Lung (tissue), 12 donors: ENCODE measurements around the gene TM2D1. TPM values are rescaled to one million over a fixed set of nuclear protein-coding genes. Genes with fewer than 3 reads are reported as not detected.

ENCODE experiments used
- ATAC-seq: fragments of 200-7000 bp; cut with Tn5 transposase; one replicate; pipeline ENCODE4 v1.9.1; 2020; ENCODE audit warnings: moderate number of reproducible peaks; ENCODE audit not compliant: insufficient read depth, low FRiP score
- DNase-seq, 3 donors: peaks; one replicate each; pipeline ENCODE4 v3.0.0-alpha.2; 2013 to 2017
- H3K27ac ChIP-seq, 2 donors: one replicate each; pipeline ENCODE4 v1.5.1; 2013; ENCODE audit warnings: mild to moderate bottlenecking in 2 of 2, moderate library complexity in 2 of 2, control low read depth in 1 of 2, inconsistent platforms in 1 of 2, low read depth in 1 of 2, low read length in 1 of 2
- H3K27me3 ChIP-seq, 3 donors: one replicate each; pipeline ENCODE4 v1.5.1; 2013; ENCODE audit warnings: low read length in 2 of 3; ENCODE audit not compliant: control insufficient read depth in 3 of 3, insufficient read depth in 3 of 3
- H3K36me3 ChIP-seq, 4 donors: one replicate each; pipeline ENCODE4 v1.5.1; 2013; ENCODE audit warnings: low read length in 4 of 4, mild to moderate bottlenecking in 1 of 4, moderate library complexity in 1 of 4; ENCODE audit not compliant: control insufficient read depth in 4 of 4, insufficient read depth in 4 of 4
- H3K4me1 ChIP-seq, 5 donors: one replicate each; pipeline ENCODE4 v1.5.1; 2013; ENCODE audit warnings: low read length in 5 of 5, mild to moderate bottlenecking in 2 of 5, moderate library complexity in 1 of 5; ENCODE audit not compliant: control insufficient read depth in 5 of 5, insufficient read depth in 5 of 5
- H3K4me3 ChIP-seq: one replicate; pipeline ENCODE4 v1.5.1; 2013; ENCODE audit warnings: mild to moderate bottlenecking, control low read depth, moderate library complexity
- H3K9ac ChIP-seq, 2 donors: one replicate each; pipeline ENCODE4 v1.5.1; 2013; ENCODE audit warnings: low read length in 2 of 2, control low read depth in 1 of 2; ENCODE audit not compliant: insufficient read depth in 1 of 2
- H3K9me3 ChIP-seq, 4 donors: one replicate each; pipeline ENCODE4 v1.5.1; 2013; ENCODE audit warnings: low read length in 3 of 4, mild to moderate bottlenecking in 1 of 4, moderate library complexity in 1 of 4; ENCODE audit not compliant: control insufficient read depth in 4 of 4, insufficient read depth in 3 of 4
- WGBS, 2 donors: extraction: QIAGEN DNeasy Blood & Tissue Kit; methylation state at CpG; one replicate each; pipeline ENCODE4 v1.1.7; 2013; 5-methylcytosine and 5-hydroxymethylcytosine counted together
- polyA plus RNA-seq, 2 donors: library from polyadenylated mRNA; stranded (reverse); fragments of 200-250 nt; gene quantifications; one replicate each; pipeline ENCODE4 v1.2.1, GENCODE V29; 2013
- total RNA-seq, 2 donors: library from RNA; depleted of rRNA in 1 of 2; stranded (reverse); fragments of >200 nt in 1 of 2; gene quantifications; one replicate each; pipeline ENCODE4 v1.2.1, GENCODE V29; 2014 to 2021
- TF ChIP-seq, protein P1 (sequence below): IDR thresholded peaks from 2 replicates; pipeline ENCODE4 v1.5.1; 2012; ENCODE audit warnings: mild to moderate bottlenecking; ENCODE audit errors: control extremely low read depth, extremely low read depth
- donor health status: control.
- donor health status: control.
- donor health status: Bipolar disorder and iron deficiency.
- donor health status: healthy.
- donor health status: DM: yes; HTN: yes; CAD: no.

TM2D1 gene
- total and polyA plus RNA-seq, 4 donors, result 15.8 to 94.3 (median 33.7) TPM

DNA sequence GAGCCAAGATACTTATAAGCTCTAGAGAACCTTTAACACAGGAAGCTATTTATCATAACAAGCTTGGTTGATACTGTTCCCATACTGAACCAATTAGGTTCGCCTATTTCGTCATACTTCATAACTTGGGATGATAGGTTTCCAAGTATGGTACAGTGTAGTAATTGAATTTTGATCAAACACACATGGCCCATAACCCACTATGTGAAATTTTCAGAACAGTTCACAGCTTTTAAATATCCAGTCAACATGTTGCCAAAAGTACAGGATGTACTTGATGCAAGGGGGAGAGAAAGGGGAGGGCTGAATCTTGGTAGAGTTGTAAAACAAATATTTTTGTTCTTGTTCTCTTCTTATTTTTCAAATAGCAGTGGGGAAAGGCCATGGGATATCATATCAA is 86.6 kb downstream of the TM2D1 start:
- H3K4me3 ChIP-seq, result no peak overlapping the region
- TF ChIP-seq, protein P1, sequence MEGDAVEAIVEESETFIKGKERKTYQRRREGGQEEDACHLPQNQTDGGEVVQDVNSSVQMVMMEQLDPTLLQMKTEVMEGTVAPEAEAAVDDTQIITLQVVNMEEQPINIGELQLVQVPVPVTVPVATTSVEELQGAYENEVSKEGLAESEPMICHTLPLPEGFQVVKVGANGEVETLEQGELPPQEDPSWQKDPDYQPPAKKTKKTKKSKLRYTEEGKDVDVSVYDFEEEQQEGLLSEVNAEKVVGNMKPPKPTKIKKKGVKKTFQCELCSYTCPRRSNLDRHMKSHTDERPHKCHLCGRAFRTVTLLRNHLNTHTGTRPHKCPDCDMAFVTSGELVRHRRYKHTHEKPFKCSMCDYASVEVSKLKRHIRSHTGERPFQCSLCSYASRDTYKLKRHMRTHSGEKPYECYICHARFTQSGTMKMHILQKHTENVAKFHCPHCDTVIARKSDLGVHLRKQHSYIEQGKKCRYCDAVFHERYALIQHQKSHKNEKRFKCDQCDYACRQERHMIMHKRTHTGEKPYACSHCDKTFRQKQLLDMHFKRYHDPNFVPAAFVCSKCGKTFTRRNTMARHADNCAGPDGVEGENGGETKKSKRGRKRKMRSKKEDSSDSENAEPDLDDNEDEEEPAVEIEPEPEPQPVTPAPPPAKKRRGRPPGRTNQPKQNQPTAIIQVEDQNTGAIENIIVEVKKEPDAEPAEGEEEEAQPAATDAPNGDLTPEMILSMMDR, result no peak
- peaks cover 0 to 23% (median 2%) of the 10 kb centered on the region in 5 donors for H3K4me1 ChIP-seq
- WGBS, 2 donors, result 70 to 71% methylated on average over 2 of the region's 2 CpGs
- no peaks in the 10 kb centered on the region for H3K9me3 ChIP-seq
- DNase-seq (peak in 2 of 3 donors; percentile 82 to 92), ATAC-seq (no peak)
- H3K9ac ChIP-seq, result no peak overlapping the region
- H3K36me3 ChIP-seq, result no peaks in the 10 kb centered on the region
- no peaks in the 10 kb centered on the region for H3K27me3 ChIP-seq
- no peak overlapping the region for H3K27ac ChIP-seq

DNA sequence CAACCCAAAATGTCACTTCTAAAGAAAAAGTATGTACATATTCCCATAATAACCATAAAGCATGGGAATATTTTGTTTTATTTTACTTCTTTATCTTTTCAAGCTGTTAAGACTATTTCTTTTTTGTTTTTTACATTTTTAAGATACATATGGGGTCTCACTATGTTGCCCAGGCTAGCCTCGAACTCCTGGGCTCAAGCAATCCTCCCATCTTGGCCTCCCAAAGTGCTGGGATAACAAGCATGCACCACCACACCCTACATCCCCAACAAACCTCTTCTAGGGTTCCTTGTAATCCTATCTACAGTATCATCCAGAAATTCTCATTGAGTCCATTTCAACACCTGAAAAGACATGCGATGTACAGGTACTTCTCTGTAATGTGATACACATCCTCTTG is 87.5 kb downstream of the TM2D1 start:
- Histone ChIP-seq H3K9me3 (no peaks in the 10 kb centered on the region), H3K36me3 (no peaks in the 10 kb centered on the region), H3K9ac (no peak overlapping the region), H3K4me1 (peaks cover 0 to 23% (median 2%) of the 10 kb centered on the region in 5 donors), H3K27me3 (no peaks in the 10 kb centered on the region), H3K27ac (peak overlapping the region in 1 of 2 donors; percentile 6), H3K4me3 (no peak overlapping the region)
- WGBS, 2 donors, result 91 to 95% methylated on average over 2 of the region's 2 CpGs
- DNase-seq (no peak), ATAC-seq (no peak)
- TF ChIP-seq, protein P1, result no peak

DNA sequence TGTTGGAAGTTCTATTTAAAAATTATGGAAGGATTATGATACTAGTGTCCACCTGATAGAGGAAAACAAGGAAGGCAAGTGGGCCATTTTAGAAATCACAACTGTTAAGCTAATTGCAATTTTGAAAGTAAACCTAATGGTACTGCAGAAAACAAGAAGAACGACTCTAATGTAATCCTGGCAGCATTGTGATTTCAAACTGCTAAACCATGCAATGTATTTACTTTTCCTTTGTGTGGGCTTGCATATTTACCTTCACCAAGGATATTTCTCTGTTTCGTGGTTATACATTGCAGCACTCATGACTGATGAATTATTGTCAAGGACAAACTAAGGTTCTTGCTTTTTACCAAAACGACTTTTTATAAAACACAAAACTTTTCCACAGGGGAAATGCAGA is 88.1 kb downstream of the TM2D1 start:
- TF ChIP-seq, protein P1, result no peak
- H3K27ac ChIP-seq, result no peak overlapping the region

DNA sequence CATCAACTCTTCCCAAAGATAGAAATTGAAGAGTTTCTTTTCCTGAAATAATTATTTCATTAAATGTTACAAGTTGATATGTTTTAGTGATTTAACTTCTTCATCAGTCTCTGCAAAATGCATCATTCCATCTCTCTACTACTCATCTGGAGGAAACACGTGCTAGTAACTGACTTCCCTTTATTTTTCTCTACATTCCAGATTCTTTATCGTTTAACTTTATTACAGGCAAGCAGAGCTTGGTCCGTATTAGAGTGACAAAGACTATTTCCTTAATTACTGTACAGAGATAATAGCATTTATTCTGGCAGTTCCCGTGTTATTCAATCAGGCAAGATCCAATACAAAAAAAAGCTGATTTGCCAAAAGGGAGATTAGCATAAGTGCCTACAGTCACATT is 88.6 kb downstream of the TM2D1 start:
- ATAC-seq (no peak), DNase-seq (no peak)
- H3K36me3 ChIP-seq, result no peaks in the 10 kb centered on the region
- H3K27ac ChIP-seq, result no peak overlapping the region
- no peak overlapping the region for H3K4me3 ChIP-seq
- H3K9me3 ChIP-seq, result no peaks in the 10 kb centered on the region
- H3K27me3 ChIP-seq, result no peaks in the 10 kb centered on the region
- H3K9ac ChIP-seq, result no peak overlapping the region
- TF ChIP-seq, protein P1, result no peak
- WGBS, 2 donors, result 26 to 49% methylated on average over 4 of the region's 4 CpGs
- peaks cover 0 to 20% (median 2%) of the 10 kb centered on the region in 5 donors for H3K4me1 ChIP-seq

More for the DNA sequence above, 88.1 kb downstream of the TM2D1 start:
- DNase-seq (peak in 2 of 3 donors; percentile 27 to 39), ATAC-seq (no peak)
- H3K4me3 ChIP-seq, result no peak overlapping the region
- no peaks in the 10 kb centered on the region for H3K9me3 ChIP-seq
- no peaks in the 10 kb centered on the region for H3K36me3 ChIP-seq
- no peak overlapping the region for H3K9ac ChIP-seq
- H3K27me3 ChIP-seq, result no peaks in the 10 kb centered on the region
- WGBS, 2 donors, result 42 to 59% methylated on average over 3 of the region's 3 CpGs
- H3K4me1 ChIP-seq, result peaks cover 0 to 21% (median 2%) of the 10 kb centered on the region in 5 donors
